NCI-H2029 (cell line): ENCODE measurements around the gene TOPORS.
A peak's percentile ranks its signal among the peaks of the same experiment; 100 is the strongest.
"Not testable (repeated sequence)": the region's sequence is repeated elsewhere in the genome, so short reads cannot be mapped to it uniquely, and the experiment has no call there.

Experiments
- DNase-seq: peaks from one replicate; lab custom pipeline; 2025; lab: John Stamatoyannopoulos, UW

Gene TOPORS

GRCh38 chr9:32565967-32566366 lies 13.6 kb upstream of the TOPORS start:
- no peak for DNase-seq

GRCh38 chr9:32558408-32558934 lies 6.1 kb upstream of the TOPORS start:
- no peak for DNase-seq

GRCh38 chr9:32554591-32554990 lies 2.2 kb upstream of the TOPORS start:
- DNase-seq: no peak

- DNase-seq: no peak
Observed at GRCh38 chr9:32554107-32554506, 1.7 kb upstream of the TOPORS start.

GRCh38 chr9:32551276-32552051 lies 922 bp downstream of the TOPORS start:
- peak; percentile 47 for DNase-seq

- DNase-seq: peak; percentile 83
Observed at GRCh38 chr9:32550562-32551275, 1.7 kb downstream of the TOPORS start.

GRCh38 chr9:32550150-32550561 lies 2.2 kb downstream of the TOPORS start:
- DNase-seq: no peak

- DNase-seq: not testable (repeated sequence)
Observed at GRCh38 chr9:32548213-32548612, 4.2 kb downstream of the TOPORS start.

- DNase-seq: no peak
Observed at GRCh38 chr9:32545884-32546283, 6.5 kb downstream of the TOPORS start.

GRCh38 chr9:32543047-32543446 lies 9.3 kb downstream of the TOPORS start:
- DNase-seq: no peak

- DNase-seq: no peak
Observed at GRCh38 chr9:32533816-32534215, 18.6 kb downstream of the TOPORS start.

GRCh38 chr9:32533336-32533735 lies 19.1 kb downstream of the TOPORS start:
- no peak for DNase-seq

- no peak for DNase-seq
Observed at GRCh38 chr9:32526707-32527048, 25.7 kb downstream of the TOPORS start.

GRCh38 chr9:32526041-32526706 lies 26.2 kb downstream of the TOPORS start, which contains the start of gene RIGI:
RIGI (minus strand) TSS chr9:32526196; CDS start chr9:32526166, 30 bp downstream.
- peak; percentile 88 for DNase-seq

GRCh38 chr9:32525709-32526030 lies 26.7 kb downstream of the TOPORS start:
- DNase-seq: no peak

GRCh38 chr9:32524892-32525708 lies 27.3 kb downstream of the TOPORS start:
- DNase-seq: peak; percentile 46

GRCh38 chr9:32524558-32524891 lies 27.9 kb downstream of the TOPORS start:
- DNase-seq: not testable (repeated sequence)

- no peak for DNase-seq
Observed at GRCh38 chr9:32523910-32524309, 28.5 kb downstream of the TOPORS start.

GRCh38 chr9:32518276-32518675 lies 34.1 kb downstream of the TOPORS start:
- DNase-seq: no peak

- DNase-seq: no peak
Observed at GRCh38 chr9:32516241-32516640, 36.1 kb downstream of the TOPORS start.

- peak; percentile 21 for DNase-seq
Observed at GRCh38 chr9:32508728-32509127, 43.7 kb downstream of the TOPORS start.

GRCh38 chr9:32503008-32503407 lies 49.4 kb downstream of the TOPORS start:
- DNase-seq: no peak
